GM18505 (cell line): ENCODE measurements around the gene GADD45B.
"Not testable (repeated sequence)": the region's sequence is repeated elsewhere in the genome, so short reads cannot be mapped to it uniquely, and the experiment has no call there.

Source experiments
- ATAC-seq: cut with Tn5 transposase; IDR thresholded peaks from one replicate; pipeline ENCODE4 v1.9.1; 2021; ENCODE audit not compliant: unreplicated experiment
- POLR2A ChIP-seq: IDR thresholded peaks from 4 replicates; pipeline ENCODE4 v1.6.1; 2011; ENCODE audit warnings: borderline replicate concordance; ENCODE audit not compliant: insufficient read depth, insufficient read length; ENCODE audit errors: extremely low read depth

GADD45B gene

DNA sequence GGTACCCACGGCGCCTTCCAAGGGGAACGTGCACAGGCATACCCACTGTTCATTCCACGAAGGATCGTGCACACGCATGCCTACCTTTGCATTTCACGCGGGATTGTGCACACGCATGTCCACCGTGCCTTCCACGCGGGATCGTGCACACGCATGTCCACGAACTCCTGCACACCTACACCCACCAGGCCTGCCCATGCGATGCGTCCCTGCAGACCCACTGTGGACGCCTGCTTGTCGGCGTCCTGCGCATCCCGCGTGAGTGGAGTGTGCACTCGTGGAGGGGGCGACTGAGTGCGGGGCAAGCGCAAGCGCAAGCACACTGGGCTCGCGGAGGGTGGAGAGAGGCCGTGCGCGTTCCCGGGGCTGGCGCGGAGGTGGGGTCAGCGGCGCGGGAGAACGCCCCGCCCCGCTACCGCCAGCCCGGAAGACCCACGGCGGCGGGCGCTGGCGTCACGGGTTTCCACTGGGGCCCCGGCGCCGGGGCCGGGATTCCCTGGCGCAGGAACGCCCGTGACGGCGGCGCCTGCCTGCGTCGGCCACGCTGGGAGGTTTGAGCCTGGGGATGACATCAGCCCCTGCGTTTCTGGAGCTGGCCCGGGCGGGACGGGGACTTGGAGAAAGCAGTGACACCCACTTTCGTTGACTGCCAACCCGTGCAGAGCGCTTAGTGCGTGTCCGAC is 18.7 kb downstream of the GADD45B start:
- peak; percentile 20 for TF ChIP-seq POLR2A
- ATAC-seq: no peak

GRCh38 chr19:2495130-2495641 is 19.3 kb downstream of the GADD45B start:
- ATAC-seq: no peak
- no peak for TF ChIP-seq POLR2A

DNA sequence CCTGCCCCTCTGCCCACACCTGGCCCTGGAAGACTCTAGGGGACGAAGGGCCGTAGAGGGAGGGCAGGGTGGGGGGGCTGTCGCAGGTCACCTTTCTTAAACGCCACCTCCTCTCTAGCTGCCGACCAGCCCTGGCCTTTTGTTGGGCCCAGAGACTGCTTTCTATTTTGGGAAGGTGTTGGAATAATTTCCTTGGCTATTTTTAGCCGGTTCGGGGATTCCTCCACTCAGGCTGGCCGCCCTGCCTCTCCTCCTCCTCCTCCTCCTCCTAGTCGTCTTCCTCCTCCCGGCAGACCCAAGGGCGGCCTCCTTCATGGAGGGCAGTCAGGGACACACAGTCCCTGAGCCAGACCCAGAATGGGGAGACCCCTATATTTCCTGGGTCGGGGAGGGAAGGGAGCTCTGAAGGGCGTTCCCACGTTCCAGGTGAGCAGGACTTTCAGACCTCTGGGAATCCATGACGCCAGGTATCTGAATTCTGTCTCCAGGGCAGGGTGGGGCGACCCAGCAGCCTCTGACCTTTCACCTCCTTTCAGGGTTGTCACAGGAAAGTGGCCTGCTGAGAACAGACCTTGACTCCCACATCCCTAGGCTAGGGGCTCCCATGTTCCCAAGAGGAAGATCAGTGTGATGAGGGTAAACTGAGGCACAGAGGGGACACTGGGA is 19.9 kb downstream of the GADD45B start:
- no peak for TF ChIP-seq POLR2A
- ATAC-seq: no peak

DNA sequence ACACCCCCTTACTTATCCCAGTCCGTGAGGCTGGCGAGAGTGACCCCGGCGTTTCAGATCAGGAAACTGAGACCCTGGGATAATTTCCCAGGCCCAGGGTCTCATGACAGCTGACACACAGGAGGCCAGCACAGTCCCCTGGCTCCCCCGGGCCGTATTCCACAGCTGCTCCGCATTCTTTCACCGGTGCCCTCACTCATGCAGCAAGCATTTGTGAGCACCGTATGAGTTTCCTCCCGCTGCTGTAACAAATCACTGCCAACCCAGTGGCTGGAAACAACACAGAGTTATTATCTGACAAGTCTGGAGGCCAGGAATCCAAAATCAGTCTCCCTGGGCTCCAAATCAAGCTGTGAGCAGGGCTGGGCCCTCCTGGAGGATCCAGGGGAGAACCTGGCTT is 21.3 kb downstream of the GADD45B start:
- TF ChIP-seq POLR2A: no peak
- ATAC-seq: no peak

DNA sequence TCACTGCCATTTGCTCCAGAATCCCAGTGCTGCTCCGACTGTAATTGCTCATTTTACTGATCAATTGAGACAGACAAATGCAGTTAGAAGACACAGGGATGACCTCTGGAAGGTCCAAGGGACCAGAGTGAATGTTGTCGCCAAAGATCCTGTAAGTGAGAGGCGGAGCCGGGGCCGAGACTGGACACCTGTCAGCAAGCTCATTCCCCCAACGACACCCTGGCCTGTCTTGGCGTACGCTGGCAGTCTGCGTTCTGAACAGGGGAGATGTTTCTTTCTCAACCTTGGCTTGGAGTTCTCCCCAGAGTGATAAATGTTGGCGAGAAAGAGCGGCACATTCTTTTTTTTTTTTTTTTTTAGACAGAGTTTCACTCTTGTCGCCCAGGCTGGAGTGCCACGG is 24.2 kb downstream of the GADD45B start:
- no peak for ATAC-seq
- TF ChIP-seq POLR2A: no peak

DNA sequence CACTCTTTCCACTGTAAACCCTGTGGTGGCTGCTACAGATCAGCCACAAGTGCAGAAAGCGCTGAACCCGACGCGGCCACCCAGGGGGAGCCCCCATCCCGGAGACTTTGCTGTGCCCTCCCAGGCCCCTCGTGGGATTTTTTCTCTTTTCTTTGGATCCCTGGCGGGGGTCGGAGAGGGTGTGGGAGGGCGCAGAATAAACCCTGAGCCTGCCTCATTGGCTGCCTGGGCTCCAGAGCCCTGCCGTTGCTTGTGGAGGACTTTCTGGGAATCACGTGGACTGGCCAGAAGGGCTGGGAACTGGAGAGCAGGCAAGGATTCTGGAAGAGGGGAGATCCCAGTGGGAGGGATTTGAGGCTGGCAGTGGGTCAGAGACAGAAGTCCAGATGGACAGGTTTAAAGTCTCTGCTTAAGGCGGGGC is 24.9 kb downstream of the GADD45B start:
- ATAC-seq: no peak
- TF ChIP-seq POLR2A: no peak

- no peak for ATAC-seq
- TF ChIP-seq POLR2A: no peak
These were observed 27.7 kb downstream of the GADD45B start for GRCh38 chr19:2503521-2504109.

- ATAC-seq: not testable (repeated sequence)
These were observed 30.7 kb downstream of the GADD45B start for GRCh38 chr19:2506656-2507055.

- ATAC-seq: no peak
- TF ChIP-seq POLR2A: no peak
These were observed 31.2 kb downstream of the GADD45B start for GRCh38 chr19:2507109-2507508.

- no peak for ATAC-seq
These were observed 33.2 kb downstream of the GADD45B start for GRCh38 chr19:2509096-2509495.

GRCh38 chr19:2511570-2511969 is 35.6 kb downstream of the GADD45B start:
- no peak for ATAC-seq
- TF ChIP-seq POLR2A: no peak

More at GRCh38 chr19:2509096-2509495, 33.2 kb downstream of the GADD45B start:
- no peak for TF ChIP-seq POLR2A

DNA sequence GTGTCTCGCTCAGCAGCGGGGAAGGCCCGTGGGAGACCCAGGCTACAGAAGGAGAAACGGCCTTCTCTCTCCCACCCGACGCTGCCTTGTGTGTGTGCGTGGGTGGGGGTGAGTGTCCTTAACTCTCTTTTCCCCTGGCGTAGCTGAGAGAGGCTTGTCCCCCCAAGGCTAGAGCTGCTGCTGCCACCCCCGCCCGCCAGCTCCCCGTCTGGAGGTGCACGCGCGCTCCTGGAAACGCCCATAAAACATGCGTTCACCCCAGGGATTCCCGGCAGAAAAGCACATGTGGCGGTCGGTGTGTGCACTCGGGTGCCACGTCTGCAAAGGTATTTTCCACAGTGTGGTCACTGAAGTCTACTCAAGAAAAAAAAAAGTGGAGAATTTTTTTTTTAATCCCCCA is 36.1 kb downstream of the GADD45B start:
- no peak for TF ChIP-seq POLR2A
- ATAC-seq: no peak

DNA sequence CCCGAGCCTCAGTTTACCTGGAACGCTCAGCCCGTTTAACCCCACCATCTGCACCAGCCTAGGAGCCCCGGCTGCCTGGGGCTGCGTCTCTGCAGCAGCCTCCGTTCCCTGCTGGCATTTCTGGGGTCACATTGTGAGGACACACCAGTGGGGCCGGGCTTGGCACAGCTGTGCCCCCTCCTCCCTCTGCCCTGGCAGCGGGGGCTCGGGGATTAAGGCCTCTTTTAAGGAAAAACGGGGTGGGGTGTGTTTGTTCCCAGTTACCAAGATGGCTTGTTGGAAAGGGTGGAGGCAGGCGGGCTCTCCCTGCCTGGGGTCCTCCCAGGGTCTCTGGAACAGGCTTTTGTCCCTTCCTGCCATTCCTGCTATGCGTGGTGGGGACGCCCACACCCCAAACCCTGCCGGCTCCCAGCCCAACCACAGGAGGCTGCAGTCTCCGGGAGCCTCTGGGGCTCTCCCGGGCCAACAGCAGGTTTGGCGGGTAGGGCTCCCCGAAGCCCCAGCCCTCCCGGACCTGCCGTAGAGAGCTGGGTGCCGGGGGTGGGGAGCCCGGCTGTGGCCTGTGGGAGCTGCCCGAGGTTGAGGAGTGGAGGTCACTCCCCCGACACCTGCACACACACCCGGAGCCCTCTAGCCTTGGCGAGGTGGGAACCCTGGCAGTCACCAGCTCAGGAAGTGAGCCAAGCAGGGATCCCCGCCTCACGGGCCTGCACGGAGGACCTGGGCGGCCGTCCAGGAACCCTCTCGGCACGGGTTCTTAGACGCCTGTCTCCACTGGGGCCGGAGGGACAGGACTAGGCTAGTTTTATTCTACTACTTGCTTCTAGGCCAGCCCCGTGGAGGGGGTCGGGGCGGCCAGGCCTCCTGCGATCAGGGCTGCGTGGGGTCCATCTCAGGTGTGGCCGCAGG is 36.9 kb downstream of the GADD45B start:
- TF ChIP-seq POLR2A: no peak
- no peak for ATAC-seq
